ENCODE results near the gene SMIM30.
A peak's percentile ranks its signal among the peaks of the same experiment; 100 is the strongest.

Gene SMIM30

GRCh38 chr7:113086431-113086888 is 31.9 kb downstream of the SMIM30 start, which contains the start of gene GPR85:
Gene GPR85, minus strand, starts transcription at chr7:113086827. Its CDS starts 2,106 bp downstream, at chr7:113084721.
- Histone ChIP-seq H3K9ac (ENCODE audit: low read depth, low read length) (peak within 1 kb of the TSS; percentile 49; the same call in 1 of the 2 replicates), H3K4me1 (ENCODE audit: insufficient read depth, low read length) (peaks cover 4% of the 10 kb centered on the region; the same call in 1 of the 2 replicates)

GRCh38 chr7:113085781-113086390 is 32.5 kb downstream of the SMIM30 start:
- H3K4me1 ChIP-seq (ENCODE audit: insufficient read depth, low read length): peaks cover 4% of the 10 kb centered on the region; the same call in 1 of the 2 replicates
- peak overlapping the region; percentile 49; the same call in 1 of the 2 replicates for H3K9ac ChIP-seq (ENCODE audit: low read depth, low read length)
- H3K9me3 ChIP-seq (ENCODE audit: control insufficient read depth, insufficient read depth, low read length): no peaks in the 10 kb centered on the region
- no peaks in the 10 kb centered on the region for H3K36me3 ChIP-seq (ENCODE audit: insufficient read depth, low read length)

More at GRCh38 chr7:113086431-113086888, 31.9 kb downstream of the SMIM30 start, which contains the start of gene GPR85:
- Histone ChIP-seq H3K36me3 (ENCODE audit: insufficient read depth, low read length) (no peaks in the 10 kb centered on the region), H3K9me3 (ENCODE audit: control insufficient read depth, insufficient read depth, low read length) (no peaks in the 10 kb centered on the region)

GRCh38 chr7:113084496-113085172 is 33.7 kb downstream of the SMIM30 start:
- Histone ChIP-seq H3K4me1 (ENCODE audit: insufficient read depth, low read length) (peaks cover 4% of the 10 kb centered on the region; the same call in 1 of the 2 replicates), H3K9ac (ENCODE audit: low read depth, low read length) (no peak overlapping the region), H3K36me3 (ENCODE audit: insufficient read depth, low read length) (no peaks in the 10 kb centered on the region), H3K9me3 (ENCODE audit: control insufficient read depth, insufficient read depth, low read length) (no peaks in the 10 kb centered on the region)

GRCh38 chr7:113083816-113084495 is 34.4 kb downstream of the SMIM30 start:
- Histone ChIP-seq H3K36me3 (ENCODE audit: insufficient read depth, low read length) (no peaks in the 10 kb centered on the region), H3K9ac (ENCODE audit: low read depth, low read length) (no peak overlapping the region), H3K4me1 (ENCODE audit: insufficient read depth, low read length) (peaks cover 4% of the 10 kb centered on the region; the same call in 1 of the 2 replicates), H3K9me3 (ENCODE audit: control insufficient read depth, insufficient read depth, low read length) (no peaks in the 10 kb centered on the region)

GRCh38 chr7:113083132-113083815 is 35.1 kb downstream of the SMIM30 start:
- Histone ChIP-seq H3K9ac (ENCODE audit: low read depth, low read length) (no peak overlapping the region), H3K9me3 (ENCODE audit: control insufficient read depth, insufficient read depth, low read length) (no peaks in the 10 kb centered on the region), H3K36me3 (ENCODE audit: insufficient read depth, low read length) (no peaks in the 10 kb centered on the region)

GRCh38 chr7:113078331-113078730 is 40.0 kb downstream of the SMIM30 start:
- Histone ChIP-seq H3K9me3 (ENCODE audit: control insufficient read depth, insufficient read depth, low read length) (no peaks in the 10 kb centered on the region), H3K36me3 (ENCODE audit: insufficient read depth, low read length) (no peaks in the 10 kb centered on the region), H3K4me1 (ENCODE audit: insufficient read depth, low read length) (peaks cover 8% of the 10 kb centered on the region; the same call in 1 of the 2 replicates), H3K9ac (ENCODE audit: low read depth, low read length) (no peak overlapping the region)

More at GRCh38 chr7:113083132-113083815, 35.1 kb downstream of the SMIM30 start:
- H3K4me1 ChIP-seq (ENCODE audit: insufficient read depth, low read length): peaks cover 4% of the 10 kb centered on the region; the same call in 1 of the 2 replicates

- no peak overlapping the region for H3K9ac ChIP-seq (ENCODE audit: low read depth, low read length)
- peaks cover 8% of the 10 kb centered on the region; the same call in 1 of the 2 replicates for H3K4me1 ChIP-seq (ENCODE audit: insufficient read depth, low read length)
- no peaks in the 10 kb centered on the region for H3K36me3 ChIP-seq (ENCODE audit: insufficient read depth, low read length)
- no peaks in the 10 kb centered on the region for H3K9me3 ChIP-seq (ENCODE audit: control insufficient read depth, insufficient read depth, low read length)
Measured at GRCh38 chr7:113076703-113077102, 41.7 kb downstream of the SMIM30 start.

- no peaks in the 10 kb centered on the region for H3K9me3 ChIP-seq (ENCODE audit: control insufficient read depth, insufficient read depth, low read length)
- H3K36me3 ChIP-seq (ENCODE audit: insufficient read depth, low read length): no peaks in the 10 kb centered on the region
- no peak overlapping the region for H3K9ac ChIP-seq (ENCODE audit: low read depth, low read length)
- H3K4me1 ChIP-seq (ENCODE audit: insufficient read depth, low read length): peaks cover 3% of the 10 kb centered on the region; the same call in 1 of the 2 replicates
Measured at GRCh38 chr7:113071465-113071864, 46.9 kb downstream of the SMIM30 start.

Measured in ES-I3 (cell line).